Esophagus muscularis mucosa (tissue), 4 donors: ENCODE data around the gene MOAP1.

ENCODE experiments used
- CTCF ChIP-seq, 3 experiments: fragments of 200-600 bp in 2 of 3; fragments of 450-650 bp in 1 of 3; sonication (generic) in 2 of 3; IDR thresholded peaks; one replicate each; pipeline ENCODE4 v1.5.1; 2017 to 2019; ENCODE audit warnings: antibody characterized with exemption in 3 of 3, mild to moderate bottlenecking in 2 of 3, moderate library complexity in 1 of 3
- EP300 ChIP-seq: sonication (generic); formaldehyde crosslinking; IDR thresholded peaks from one replicate; pipeline ENCODE4 v1.6.1; 2017; ENCODE audit warnings: antibody characterized with exemption
- POLR2A ChIP-seq: fragments of 450-650 bp; IDR thresholded peaks from one replicate; pipeline ENCODE4 v1.6.1; 2017; ENCODE audit warnings: antibody characterized with exemption, moderate library complexity, mild to moderate bottlenecking, low read depth
- POLR2AphosphoS5 ChIP-seq, 2 donors: sonication (generic); formaldehyde crosslinking; IDR thresholded peaks; one replicate each; pipeline ENCODE4 v1.6.1; 2017; ENCODE audit warnings: antibody characterized with exemption in 2 of 2

GRCh38 chr14:93148979-93149378 is 35.7 kb downstream of the MOAP1 start:
- TF ChIP-seq POLR2AphosphoS5 (IDR thresholded peaks at IDR 0.05) = no peak
- TF ChIP-seq CTCF (IDR thresholded peaks at IDR 0.05) = no peak
- TF ChIP-seq EP300 = no peak
- no peak for TF ChIP-seq POLR2A
